ENCODE results near the gene MVP.
A peak's percentile ranks its signal among the peaks of the same experiment; 100 is the strongest.
"Not testable (repeated sequence)": the region's sequence is repeated elsewhere in the genome, so short reads cannot be mapped to it uniquely, and the experiment has no call there.

Gene MVP

GRCh38 chr16:29815793-29816693 lies 4.2 kb upstream of the MVP start, which contains the start of gene PAGR1:
PAGR1 (plus strand) TSS chr16:29816152; CDS start chr16:29816526, 374 bp downstream.
- peak; percentile 98 for DNase-seq (ENCODE audit: low read depth)

- no peak for DNase-seq (ENCODE audit: low read depth)
These were observed 3.4 kb upstream of the MVP start for GRCh38 chr16:29816694-29817441.

- DNase-seq (ENCODE audit: low read depth) = no peak
These were observed 2.2 kb upstream of the MVP start for GRCh38 chr16:29818082-29818481.

GRCh38 chr16:29819506-29819905 lies 756 bp upstream of the MVP start:
- no peak for DNase-seq (ENCODE audit: low read depth)

- no peak for DNase-seq (ENCODE audit: low read depth)
These were observed 724 bp downstream of the MVP start for GRCh38 chr16:29820730-29821642.

GRCh38 chr16:29821643-29822115 lies 1.4 kb downstream of the MVP start:
- DNase-seq (ENCODE audit: low read depth) = no peak

- DNase-seq (ENCODE audit: low read depth) = no peak
These were observed 4.4 kb downstream of the MVP start for GRCh38 chr16:29824589-29825144.

GRCh38 chr16:29825145-29826044 lies 5.1 kb downstream of the MVP start:
- no peak for DNase-seq (ENCODE audit: low read depth)

- no peak for DNase-seq (ENCODE audit: low read depth)
These were observed 6.1 kb downstream of the MVP start for GRCh38 chr16:29826342-29826695.

- DNase-seq (ENCODE audit: low read depth) = no peak
These were observed 10.5 kb downstream of the MVP start for GRCh38 chr16:29830774-29831173.

- DNase-seq (ENCODE audit: low read depth) = no peak
These were observed 11.2 kb downstream of the MVP start for GRCh38 chr16:29831490-29831889.

GRCh38 chr16:29833219-29833618 lies 13.0 kb downstream of the MVP start:
- not testable (repeated sequence) for DNase-seq (ENCODE audit: low read depth)

GRCh38 chr16:29834079-29834478 lies 13.8 kb downstream of the MVP start:
- DNase-seq (ENCODE audit: low read depth) = no peak

GRCh38 chr16:29835926-29836325 lies 15.7 kb downstream of the MVP start:
- DNase-seq (ENCODE audit: low read depth) = no peak

GRCh38 chr16:29836623-29837022 lies 16.4 kb downstream of the MVP start:
- DNase-seq (ENCODE audit: low read depth) = no peak

GRCh38 chr16:29837841-29838240 lies 17.6 kb downstream of the MVP start:
- DNase-seq (ENCODE audit: low read depth) = no peak

GRCh38 chr16:29839822-29840221 lies 19.6 kb downstream of the MVP start:
- no peak for DNase-seq (ENCODE audit: low read depth)

GRCh38 chr16:29840240-29840639 lies 20.0 kb downstream of the MVP start:
- DNase-seq (ENCODE audit: low read depth) = no peak

- no peak for DNase-seq (ENCODE audit: low read depth)
These were observed 21.4 kb downstream of the MVP start for GRCh38 chr16:29841631-29842030.

- no peak for DNase-seq (ENCODE audit: low read depth)
These were observed 22.6 kb downstream of the MVP start for GRCh38 chr16:29842732-29843346.

All from stimulated activated CD4-positive, alpha-beta T cell treated with anti-CD3 and anti-CD28 coated beads, Interleukin-2, amount 100 ng/mL, for 4 hours (primary cell).